OCI-LY3 (cell line): ENCODE results near the gene PARP15.

Source experiments
- CTCF ChIP-seq: fragments of 200-600, 300-600 bp; sonication (generic); IDR thresholded peaks from 2 replicates; pipeline ENCODE4 v1.5.1; 2014; ENCODE audit warnings: antibody characterized with exemption, low read length, low read depth
- EZH2phosphoT487 ChIP-seq: fragments of 200-600 bp; shearing (Covaris generic); IDR thresholded peaks from 2 replicates; pipeline ENCODE4 v1.6.1; 2018; ENCODE audit warnings: antibody characterized with exemption, mixed run types, low read depth

GRCh38 chr3:122646146-122646988, 68.9 kb downstream of the PARP15 start:
- no peak for TF ChIP-seq CTCF
- no peak for TF ChIP-seq EZH2phosphoT487
